H9 (cell line): Measurements from ENCODE around the gene PRSS3. TPM values are rescaled to one million over a fixed set of nuclear protein-coding genes. Genes with fewer than 3 reads are reported as not detected.
"Not testable (repeated sequence)": the region's sequence is repeated elsewhere in the genome, so short reads cannot be mapped to it uniquely, and the experiment has no call there.

Experiments used
- DNase-seq: peaks from one replicate; pipeline ENCODE4 v3.0.0-alpha.2; 2017
- H2AFZ ChIP-seq: one replicate; pipeline ENCODE4 v1.6.1; 2013; ENCODE audit warnings: mild to moderate bottlenecking, low read length, control low read depth, moderate library complexity
- H2AK5ac ChIP-seq: 2 replicates; pipeline ENCODE4 v1.6.1; 2013; ENCODE audit warnings: low read length, control low read depth, mixed read lengths; ENCODE audit not compliant: insufficient read length
- H2BK120ac ChIP-seq: one replicate; pipeline ENCODE4 v1.6.1; 2013; ENCODE audit warnings: low read depth, mild to moderate bottlenecking, low read length, control low read depth, inconsistent platforms; ENCODE audit not compliant: poor library complexity, severe bottlenecking
- H2BK12ac ChIP-seq: 2 replicates; pipeline ENCODE4 v1.6.1; 2013; ENCODE audit warnings: low read length, control low read depth, mixed read lengths, low read depth; ENCODE audit not compliant: insufficient read length
- H2BK15ac ChIP-seq: 2 replicates; pipeline ENCODE4 v1.6.1; 2013; ENCODE audit warnings: low read depth, low read length, control low read depth
- H2BK20ac ChIP-seq: one replicate; pipeline ENCODE4 v1.6.1; 2013; ENCODE audit warnings: low read depth, mild to moderate bottlenecking, low read length, control low read depth, inconsistent platforms; ENCODE audit not compliant: poor library complexity, severe bottlenecking
- H2BK5ac ChIP-seq: 2 replicates; pipeline ENCODE4 v1.6.1; 2013; ENCODE audit warnings: low read length, control low read depth, mixed read lengths; ENCODE audit not compliant: insufficient read length
- H3K14ac ChIP-seq: 2 replicates; pipeline ENCODE4 v1.6.1; 2013; ENCODE audit warnings: low read length, control low read depth; ENCODE audit not compliant: insufficient read depth
- H3K18ac ChIP-seq: 2 replicates; pipeline ENCODE4 v1.6.1; 2013; ENCODE audit warnings: low read depth, mild to moderate bottlenecking, mixed read lengths, low read length, control low read depth; ENCODE audit not compliant: insufficient read length
- H3K23ac ChIP-seq: 2 replicates; pipeline ENCODE4 v1.6.1; 2013; ENCODE audit warnings: low read length, control low read depth, mixed read lengths, low read depth; ENCODE audit not compliant: insufficient read length
- H3K23me2 ChIP-seq: 2 replicates; pipeline ENCODE4 v1.6.1; 2013; ENCODE audit warnings: low read depth, mild to moderate bottlenecking, mixed read lengths, low read length, control low read depth; ENCODE audit not compliant: insufficient read length, poor library complexity, severe bottlenecking
- H3K27ac ChIP-seq: 2 replicates; pipeline ENCODE4 v1.5.1; 2013; ENCODE audit warnings: low read length, control low read depth, mixed read lengths, low read depth; ENCODE audit not compliant: insufficient read length
- H3K27me3 ChIP-seq: 2 replicates; pipeline ENCODE4 v1.6.1; 2013; ENCODE audit warnings: low read length, control low read depth, inconsistent platforms; ENCODE audit not compliant: insufficient read depth
- H3K4ac ChIP-seq: 2 replicates; pipeline ENCODE4 v1.6.1; 2013; ENCODE audit warnings: low read depth, mild to moderate bottlenecking, control low read depth, inconsistent platforms, low read length, moderate library complexity
- H3K4me1 ChIP-seq: 2 replicates; pipeline ENCODE4 v1.6.1; 2013; ENCODE audit warnings: low read length, control low read depth, inconsistent platforms; ENCODE audit not compliant: insufficient read depth
- H3K4me2 ChIP-seq: 2 replicates; pipeline ENCODE4 v1.6.1; 2013; ENCODE audit warnings: low read length, control low read depth, mixed read lengths; ENCODE audit not compliant: insufficient read length, insufficient read depth
- H3K56ac ChIP-seq: 2 replicates; pipeline ENCODE4 v1.6.1; 2013; ENCODE audit warnings: low read depth, mild to moderate bottlenecking, mixed read lengths, low read length, control low read depth; ENCODE audit not compliant: insufficient read length
- H3K79me1 ChIP-seq: 2 replicates; pipeline ENCODE4 v1.6.1; 2013; ENCODE audit warnings: low read depth, mild to moderate bottlenecking, moderate library complexity, low read length, control low read depth, inconsistent platforms; ENCODE audit not compliant: insufficient read depth, poor library complexity, severe bottlenecking
- H3K79me2 ChIP-seq: 2 replicates; pipeline ENCODE4 v1.6.1; 2013; ENCODE audit warnings: low read length, control low read depth, inconsistent platforms; ENCODE audit not compliant: insufficient read depth
- H3K9ac ChIP-seq: 2 replicates; pipeline ENCODE4 v1.6.1; 2013; ENCODE audit warnings: low read length, control low read depth, mixed read lengths; ENCODE audit not compliant: insufficient read length; ENCODE audit errors: extremely low read depth
- H3K9me3 ChIP-seq: one replicate; pipeline ENCODE4 v1.6.1; 2013; ENCODE audit warnings: low read depth, low read length, inconsistent platforms; ENCODE audit not compliant: control insufficient read depth
- H3T11ph ChIP-seq: one replicate; pipeline ENCODE4 v1.6.1; 2013; ENCODE audit warnings: mild to moderate bottlenecking, low read length, control low read depth, inconsistent platforms
- H4K20me1 ChIP-seq: one replicate; pipeline ENCODE4 v1.6.1; 2013; ENCODE audit not compliant: control insufficient read depth, insufficient read length, insufficient read depth
- H4K5ac ChIP-seq: 2 replicates; pipeline ENCODE4 v1.6.1; 2013; ENCODE audit warnings: low read depth, mild to moderate bottlenecking, mixed read lengths, low read length, control low read depth; ENCODE audit not compliant: insufficient read length
- H4K8ac ChIP-seq: replicated peaks from 2 replicates; pipeline ENCODE4 v1.6.1; 2013; ENCODE audit warnings: low read length, control low read depth, mixed read lengths, low read depth; ENCODE audit not compliant: insufficient read length
- H4K91ac ChIP-seq: 2 replicates; pipeline ENCODE4 v1.6.1; 2013; ENCODE audit warnings: low read depth, mild to moderate bottlenecking, moderate library complexity, mixed read lengths, low read length, control low read depth; ENCODE audit not compliant: insufficient read length
- H3K27ac Mint-ChIP-seq, 3 experiments: 2 replicates in 2 of 3; 3 replicates in 1 of 3; pipeline ENCODE4 v1.8.0; 2020 to 2021; ENCODE audit warnings: mixed read lengths in 3 of 3, mild to moderate bottlenecking in 1 of 3, moderate library complexity in 1 of 3
- H3K27me3 Mint-ChIP-seq: 2 replicates; pipeline ENCODE4 v1.8.0; 2021; ENCODE audit warnings: low read depth, mild to moderate bottlenecking, moderate library complexity, mixed read lengths
- H3K36me3 Mint-ChIP-seq, 3 experiments: 2 replicates in 2 of 3; 3 replicates in 1 of 3; pipeline ENCODE4 v1.8.0; 2020 to 2021; ENCODE audit warnings: low read depth in 3 of 3, mixed read lengths in 3 of 3; ENCODE audit not compliant: insufficient read depth in 1 of 3
- H3K4me1 Mint-ChIP-seq, 2 experiments: 2 replicates each; pipeline ENCODE4 v1.8.0; 2020; ENCODE audit warnings: mixed read lengths in 2 of 2
- H3K4me3 Mint-ChIP-seq, 2 experiments: 2 replicates in 1 of 2; 3 replicates in 1 of 2; pipeline ENCODE4 v1.8.0; 2020 to 2021; ENCODE audit warnings: mild to moderate bottlenecking in 2 of 2, mixed read lengths in 2 of 2, moderate library complexity in 1 of 2
- H3K9me3 Mint-ChIP-seq, 2 experiments: 2 replicates in 1 of 2; 3 replicates in 1 of 2; pipeline ENCODE4 v1.8.0; 2020; ENCODE audit warnings: mild to moderate bottlenecking in 2 of 2, mixed read lengths in 2 of 2, moderate library complexity in 1 of 2
- CTCF ChIP-seq: fragments of 200-600 bp; sonication (generic); conservative IDR thresholded peaks from 3 replicates; pipeline ENCODE4 v1.8.0; 2021; ENCODE audit warnings: antibody characterized with exemption, mild to moderate bottlenecking
- WGBS: extraction: QIAGEN DNeasy Blood & Tissue Kit; methylation state at CpG from one replicate; pipeline ENCODE4 v1.1.7; 2013; ENCODE audit warnings: missing lambda C conversion rate, low lambda C conversion rate, mixed read lengths; ENCODE audit not compliant: insufficient read length; ENCODE audit errors: extremely low coverage; 5-methylcytosine and 5-hydroxymethylcytosine counted together
- total RNA-seq: library from RNA; stranded (reverse); gene quantifications from 2 replicates; pipeline ENCODE4 v1.2.1, GENCODE V29; 2021

Gene PRSS3
- total RNA-seq, 1 experiment from 2014 or later: not detected

- H3K4me1 Mint-ChIP-seq: peaks cover 0 to 3% of the 10 kb centered on the region in 2 experiments; a peak in 2 of 4 replicates
- Histone ChIP-seq H3K18ac (no peak overlapping the region), H3K4me2 (no peak overlapping the region), H4K20me1 (no peaks in the 10 kb centered on the region), H2BK20ac (no peak overlapping the region), H4K5ac (no peak overlapping the region), H3K9me3 (no peaks in the 10 kb centered on the region), H4K8ac (no peak overlapping the region), H3K27ac (no peak overlapping the region), H2BK5ac (no peak overlapping the region), H2AFZ (no peak overlapping the region), H3K27me3 (no peaks in the 10 kb centered on the region), H3K9ac (no peak overlapping the region), H2BK120ac (no peak overlapping the region), H3K4ac (no peak overlapping the region), H4K91ac (no peak overlapping the region), H2BK12ac (no peak overlapping the region), H3K23me2 (no peaks in the 10 kb centered on the region), H2AK5ac (no peak overlapping the region), H2BK15ac (no peak overlapping the region), H3K4me1 (no peaks in the 10 kb centered on the region), H3K79me2 (no peaks in the 10 kb centered on the region), H3K56ac (no peak overlapping the region), H3K23ac (no peak overlapping the region), H3T11ph (no peak overlapping the region), H3K14ac (no peak overlapping the region), H3K79me1 (no peaks in the 10 kb centered on the region)
- WGBS: no CpG with 5 or more reads among the region's 3 CpGs
- no peaks in the 10 kb centered on the region for H3K9me3 Mint-ChIP-seq
- H3K27ac Mint-ChIP-seq: no peak overlapping the region
- H3K27me3 Mint-ChIP-seq: no peaks in the 10 kb centered on the region; the same call in 1 of the 2 replicates
- no peaks in the 10 kb centered on the region for H3K36me3 Mint-ChIP-seq
- H3K4me3 Mint-ChIP-seq: no peak overlapping the region
- DNase-seq: no peak
- no peak for TF ChIP-seq CTCF
Observed at GRCh38 chr9:33765411-33765810, 29.9 kb upstream of the PRSS3 start.

GRCh38 chr9:33770156-33770880 is 25.0 kb upstream of the PRSS3 start:
- not testable (repeated sequence) for H3K56ac ChIP-seq, H3K23ac ChIP-seq, H4K91ac ChIP-seq, H3K79me1 ChIP-seq, H2BK12ac ChIP-seq, H2AFZ ChIP-seq, H3T11ph ChIP-seq, H3K27ac Mint-ChIP-seq, H3K36me3 Mint-ChIP-seq, H2BK5ac ChIP-seq, H3K27me3 ChIP-seq, H2AK5ac ChIP-seq, H3K9ac ChIP-seq, H3K27ac ChIP-seq, H3K4ac ChIP-seq, H4K20me1 ChIP-seq, H3K79me2 ChIP-seq, H2BK20ac ChIP-seq, H2BK120ac ChIP-seq, H2BK15ac ChIP-seq, H3K27me3 Mint-ChIP-seq, H4K8ac ChIP-seq, H3K4me3 Mint-ChIP-seq, DNase-seq, H3K18ac ChIP-seq, H3K23me2 ChIP-seq, H3K4me1 ChIP-seq, H3K14ac ChIP-seq, H3K9me3 ChIP-seq, H4K5ac ChIP-seq, H3K4me2 ChIP-seq, H3K9me3 Mint-ChIP-seq
- WGBS: no CpG with 5 or more reads among the region's 3 CpGs
- H3K4me1 Mint-ChIP-seq: peaks cover 0 to 10% of the 10 kb centered on the region in 2 experiments; a peak in 3 of 4 replicates
